ENCODE data around the gene B4GALT3. TPM values are rescaled to one million over a fixed set of nuclear protein-coding genes. Genes with fewer than 3 reads are reported as not detected.
A peak's percentile ranks its signal among the peaks of the same experiment; 100 is the strongest.

Gene B4GALT3
- total RNA-seq, 2 donors from 2014 or later = 55.9 to 56.5 TPM

DNA sequence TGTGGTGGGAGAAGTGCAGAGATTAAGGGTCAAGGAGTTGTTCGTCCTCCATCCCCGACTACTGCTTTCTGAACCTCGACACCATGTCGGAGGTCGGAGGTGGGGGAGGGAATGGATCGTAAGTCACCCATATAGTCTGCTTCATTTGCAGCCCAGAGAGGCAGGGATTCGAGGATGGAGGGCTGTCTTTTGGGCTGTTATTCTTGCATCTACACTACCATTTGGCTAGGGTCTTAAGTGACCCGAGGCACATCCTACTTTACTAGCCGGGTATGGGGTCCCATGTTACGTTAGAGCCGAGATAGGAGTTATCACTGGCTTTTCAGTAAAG is 17.4 kb downstream of the B4GALT3 start:
- Mint-ChIP-seq H3K9me3 (no peaks in the 10 kb centered on the region), H3K4me1 (ENCODE audit: low read depth) (peaks cover 68% of the 10 kb centered on the region), H3K27me3 (ENCODE audit: low read depth) (no peaks in the 10 kb centered on the region), H3K36me3 (ENCODE audit: insufficient read depth in 2 of 2) (peaks cover 2 to 15% of the 10 kb centered on the region in 2 donors), H3K27ac (peak overlapping the region; percentile 72), H3K4me3 (peak overlapping the region; percentile 79 to 82)
- DNase-seq (no peak), ATAC-seq (replicated peaks in 1 of 2) (no peak)

DNA sequence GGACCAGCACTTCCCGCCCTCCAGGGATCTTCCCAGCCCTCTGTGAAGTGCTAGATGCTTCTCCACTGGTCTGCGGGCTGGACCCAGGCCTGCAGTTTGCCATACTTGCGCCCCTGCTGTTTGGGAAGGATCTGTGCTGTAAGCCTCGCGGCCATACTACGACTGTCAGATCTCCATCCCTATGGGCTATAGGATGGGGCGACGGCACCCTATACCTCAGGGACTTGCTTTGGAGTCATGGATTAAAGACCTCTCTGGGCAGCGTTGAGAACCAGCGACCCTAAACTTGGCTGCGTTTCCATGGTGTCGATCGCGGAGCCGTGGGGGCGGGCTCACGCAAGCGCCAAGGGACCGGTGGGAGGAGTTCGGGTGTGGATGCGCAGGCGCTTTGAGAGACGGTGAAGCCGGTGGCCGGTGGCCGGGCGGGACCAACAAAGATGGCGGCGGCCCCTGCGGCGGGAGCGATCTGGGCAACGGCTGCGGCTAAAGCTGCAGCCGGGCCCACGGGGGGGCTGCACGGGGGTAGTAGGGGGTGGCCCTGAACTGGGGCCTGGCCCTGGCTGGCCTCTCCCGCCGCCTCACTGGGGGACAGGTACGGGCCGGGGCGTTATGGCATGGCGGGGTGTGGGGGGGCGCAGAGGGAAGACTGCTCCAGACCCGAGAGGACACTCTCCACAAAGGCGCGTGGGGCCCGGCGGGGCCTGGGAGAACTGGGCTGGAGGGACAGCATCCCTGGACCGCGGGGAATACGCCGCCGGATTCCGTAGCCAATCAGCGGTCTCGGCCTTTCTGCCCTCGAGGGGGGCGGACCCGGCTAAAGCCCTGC is 18.0 kb downstream of the B4GALT3 start, which contains the start of gene USP21:
Gene USP21 (plus strand): TSS at position 414 of the 826 bp plus-strand sequence. CDS start 1,141 bp downstream, outside the sequence.
- H3K4me3 Mint-ChIP-seq = peak within 1 kb of the TSS; percentile 79 to 82
- H3K4me1 Mint-ChIP-seq (ENCODE audit: low read depth) = peaks cover 72% of the 10 kb centered on the region
- H3K27me3 Mint-ChIP-seq (ENCODE audit: low read depth) = no peaks in the 10 kb centered on the region
- peak; percentile 92 to 94 for ATAC-seq (replicated peaks in 1 of 2)
- peak; percentile 94 for DNase-seq
- no peaks in the 10 kb centered on the region for H3K9me3 Mint-ChIP-seq
- peak within 1 kb of the TSS; percentile 77 for H3K27ac Mint-ChIP-seq
- peaks cover 2 to 13% of the 10 kb centered on the region in 2 donors for H3K36me3 Mint-ChIP-seq (ENCODE audit: insufficient read depth in 2 of 2)

DNA sequence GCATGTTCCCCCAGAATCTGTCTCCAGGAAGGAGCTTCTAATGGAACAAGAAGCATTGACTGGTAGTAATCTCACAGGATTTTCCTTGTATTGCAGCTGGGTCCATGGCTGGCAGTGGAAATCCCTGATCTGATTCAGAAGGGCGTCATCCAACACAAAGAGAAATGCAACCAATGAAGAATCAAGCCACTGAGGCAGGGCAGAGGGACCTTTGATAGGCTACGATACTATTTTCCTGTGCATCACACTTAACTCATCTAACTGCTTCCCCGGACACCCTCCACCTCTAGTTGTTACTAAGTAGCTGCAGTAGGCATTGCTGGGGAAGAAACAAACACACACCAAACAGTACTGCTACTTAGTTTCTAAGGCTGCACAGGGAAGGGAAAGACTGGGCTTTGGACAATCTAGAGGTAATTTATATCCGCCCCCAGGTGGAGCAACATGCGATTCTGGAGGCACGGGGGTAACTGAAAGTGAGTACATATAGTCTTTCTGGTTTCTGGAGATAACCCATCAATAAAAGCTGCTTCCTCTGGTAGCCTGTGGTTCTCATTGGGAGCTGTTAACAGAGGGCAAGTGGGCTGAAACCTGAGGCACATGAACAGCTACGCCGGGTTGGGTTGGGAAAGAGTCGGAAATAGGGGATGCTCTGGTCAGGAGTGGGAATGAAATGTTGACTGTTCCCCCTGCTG is 18.8 kb downstream of the B4GALT3 start:
- Mint-ChIP-seq H3K27ac (no peak overlapping the region), H3K36me3 (ENCODE audit: insufficient read depth in 2 of 2) (peaks cover 6 to 11% of the 10 kb centered on the region in 2 donors), H3K27me3 (ENCODE audit: low read depth) (no peaks in the 10 kb centered on the region), H3K9me3 (no peaks in the 10 kb centered on the region), H3K4me3 (peak overlapping the region; percentile 79 to 82), H3K4me1 (ENCODE audit: low read depth) (peaks cover 69% of the 10 kb centered on the region)
- ATAC-seq (replicated peaks in 1 of 2) (no peak), DNase-seq (no peak)

DNA sequence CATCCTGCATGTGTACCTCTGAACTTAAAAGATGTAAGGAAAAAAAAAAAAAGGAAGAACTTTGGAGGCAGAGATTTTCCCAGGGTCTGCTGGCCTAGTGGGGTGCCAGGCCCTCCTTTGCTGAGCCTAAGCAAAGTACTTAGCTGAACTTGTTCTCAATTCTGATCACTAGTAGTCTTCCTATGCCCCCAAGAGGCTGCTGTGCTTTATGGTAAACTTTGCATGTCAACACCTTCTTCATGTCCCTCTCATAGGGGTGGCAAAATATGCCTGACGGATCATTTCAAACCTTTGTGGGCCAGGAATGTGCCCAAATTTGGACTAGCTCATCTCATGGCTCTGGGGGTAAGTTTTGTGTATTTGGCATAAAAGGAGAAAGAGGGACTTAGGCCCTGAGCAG is 19.4 kb downstream of the B4GALT3 start:
- H3K27me3 Mint-ChIP-seq (ENCODE audit: low read depth) = no peaks in the 10 kb centered on the region
- H3K4me3 Mint-ChIP-seq = peak overlapping the region in 1 of 2 donors; percentile 59
- DNase-seq = no peak
- no peaks in the 10 kb centered on the region for H3K9me3 Mint-ChIP-seq
- no peak for ATAC-seq (replicated peaks in 1 of 2)
- peaks cover 6 to 8% of the 10 kb centered on the region in 2 donors for H3K36me3 Mint-ChIP-seq (ENCODE audit: insufficient read depth in 2 of 2)
- peaks cover 68% of the 10 kb centered on the region for H3K4me1 Mint-ChIP-seq (ENCODE audit: low read depth)
- peak overlapping the region; percentile 20 for H3K27ac Mint-ChIP-seq

DNA sequence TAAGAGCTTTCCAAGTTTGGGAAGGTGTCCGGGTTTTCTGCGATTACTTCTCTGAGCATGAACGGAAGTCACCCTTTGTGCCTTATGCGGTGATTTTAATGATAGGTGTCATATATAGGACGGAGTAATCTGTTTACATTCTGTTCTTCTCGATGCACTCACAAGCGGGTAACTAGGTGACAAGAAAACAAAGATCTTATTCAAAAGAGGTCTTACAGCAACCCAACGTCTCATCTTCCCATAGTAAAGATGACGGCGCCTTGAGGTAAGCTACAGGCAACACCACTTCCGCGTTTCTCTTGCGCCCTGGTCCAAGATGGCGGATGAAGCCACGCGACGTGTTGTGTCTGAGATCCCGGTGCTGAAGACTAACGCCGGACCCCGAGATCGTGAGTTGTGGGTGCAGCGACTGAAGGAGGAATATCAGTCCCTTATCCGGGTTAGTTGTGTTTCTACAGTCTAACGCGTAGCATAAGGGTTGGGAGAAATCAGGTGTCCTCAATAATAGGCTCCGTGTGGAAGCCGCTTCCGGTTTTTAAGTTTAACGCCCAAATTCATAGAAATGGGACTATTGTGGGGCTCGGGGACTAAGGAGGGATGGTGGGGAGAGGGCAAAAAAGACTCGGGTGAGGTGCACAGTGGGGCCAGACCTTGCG is 23.5 kb downstream of the B4GALT3 start, which contains the start of gene UFC1:
Gene UFC1 (plus strand): TSS at position 297 of the 656 bp plus-strand sequence. CDS start 20 bp downstream, at position 317.
- Mint-ChIP-seq H3K4me3 (peak within 1 kb of the TSS; percentile 89 to 94), H3K27ac (peak within 1 kb of the TSS; percentile 99), H3K36me3 (ENCODE audit: insufficient read depth in 2 of 2) (peaks cover 5 to 6% of the 10 kb centered on the region in 2 donors), H3K9me3 (no peaks in the 10 kb centered on the region), H3K27me3 (ENCODE audit: low read depth) (no peaks in the 10 kb centered on the region), H3K4me1 (ENCODE audit: low read depth) (peaks cover 34% of the 10 kb centered on the region)
- DNase-seq (peak; percentile 82 to 89), ATAC-seq (replicated peaks in 1 of 2) (peak; percentile 94 to 96)

DNA sequence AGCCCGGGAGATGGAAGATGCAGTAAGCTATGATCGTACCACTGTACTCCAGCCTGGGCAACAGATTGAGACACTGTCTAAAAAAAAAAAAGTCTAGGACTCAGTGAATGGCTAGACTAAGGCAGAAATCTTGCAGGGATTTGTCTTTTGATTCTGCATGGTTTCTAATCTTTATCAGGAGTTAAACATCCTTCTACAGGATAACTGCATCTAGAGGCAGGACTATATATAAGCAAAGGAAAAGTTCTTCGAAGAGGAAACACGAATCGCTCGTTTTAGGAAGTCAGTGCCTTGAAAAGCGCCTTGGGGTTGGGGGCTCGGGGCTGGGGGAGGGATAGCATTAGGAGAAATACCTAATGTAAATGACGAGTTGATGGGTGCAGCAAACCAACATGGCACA is 24.1 kb downstream of the B4GALT3 start:
- Mint-ChIP-seq H3K27me3 (ENCODE audit: low read depth) (no peaks in the 10 kb centered on the region), H3K9me3 (no peaks in the 10 kb centered on the region), H3K4me1 (ENCODE audit: low read depth) (peaks cover 28% of the 10 kb centered on the region), H3K36me3 (ENCODE audit: insufficient read depth in 2 of 2) (peaks cover 5 to 6% of the 10 kb centered on the region in 2 donors), H3K4me3 (peak overlapping the region; percentile 89 to 94), H3K27ac (peak overlapping the region; percentile 94)
- ATAC-seq (replicated peaks in 1 of 2) = peak in 1 of 2 donors; percentile 1
- DNase-seq = no peak

DNA sequence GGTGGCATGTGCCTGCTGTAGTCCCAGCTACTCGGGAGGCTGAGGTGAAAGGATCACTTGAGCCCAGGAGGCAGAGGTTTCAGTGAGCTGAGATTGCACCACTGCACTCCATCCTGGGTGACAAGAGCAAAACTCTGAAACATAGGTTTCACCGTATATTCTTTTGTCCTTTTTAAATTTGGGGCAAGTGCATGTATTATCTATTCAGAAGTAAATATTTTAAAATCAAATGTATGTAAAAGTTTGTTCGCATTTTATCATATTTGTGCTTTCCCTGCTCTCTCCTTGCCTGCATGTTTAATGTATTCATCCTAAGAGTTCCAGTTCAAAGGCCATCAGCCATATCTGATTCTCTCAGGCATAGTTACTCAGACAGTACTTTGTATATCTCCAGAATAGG is 31.5 kb downstream of the B4GALT3 start:
- ATAC-seq (replicated peaks in 1 of 2) (no peak), DNase-seq (no peak)
- Mint-ChIP-seq H3K9me3 (no peaks in the 10 kb centered on the region), H3K4me1 (ENCODE audit: low read depth) (no peaks in the 10 kb centered on the region), H3K27ac (no peak overlapping the region), H3K4me3 (no peak overlapping the region), H3K36me3 (ENCODE audit: insufficient read depth in 2 of 2) (no peaks in the 10 kb centered on the region), H3K27me3 (ENCODE audit: low read depth) (no peaks in the 10 kb centered on the region)

DNA sequence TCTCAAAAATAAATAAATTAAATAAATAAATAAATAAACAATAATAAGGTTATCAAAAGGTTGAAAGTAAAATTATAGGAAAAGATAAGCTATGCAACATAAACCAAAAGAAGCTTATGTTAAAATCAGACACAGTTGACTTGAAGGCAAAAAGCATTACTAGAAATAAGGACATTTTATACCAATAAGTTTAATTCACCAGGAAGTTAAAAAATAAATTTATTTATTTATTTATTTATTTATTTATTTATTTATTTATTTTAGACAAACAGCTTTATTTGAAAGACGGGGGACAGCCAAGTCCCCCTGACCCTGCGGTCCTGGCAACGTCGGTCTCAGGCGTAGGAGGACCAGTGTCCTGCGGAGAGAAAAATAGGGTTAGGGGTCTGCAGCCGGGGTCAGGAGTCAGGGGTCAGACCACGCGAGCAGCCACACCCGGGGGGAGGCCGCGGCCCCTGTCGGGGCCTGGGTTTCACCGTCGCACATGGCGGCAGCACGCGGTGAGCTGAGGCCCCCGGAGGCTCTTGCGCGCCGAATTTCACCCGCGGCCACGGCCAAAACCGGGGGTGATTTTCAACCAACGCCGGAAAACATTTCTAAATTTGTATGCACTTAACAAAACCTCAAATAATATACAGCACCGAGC is 36.4 kb downstream of the B4GALT3 start:
- DNase-seq (no peak), ATAC-seq (replicated peaks in 1 of 2) (no peak)
- Mint-ChIP-seq H3K27ac (no peak overlapping the region), H3K4me1 (ENCODE audit: low read depth) (no peaks in the 10 kb centered on the region), H3K27me3 (ENCODE audit: low read depth) (no peaks in the 10 kb centered on the region), H3K4me3 (no peak overlapping the region), H3K9me3 (no peaks in the 10 kb centered on the region), H3K36me3 (ENCODE audit: insufficient read depth in 2 of 2) (no peaks in the 10 kb centered on the region)

DNA sequence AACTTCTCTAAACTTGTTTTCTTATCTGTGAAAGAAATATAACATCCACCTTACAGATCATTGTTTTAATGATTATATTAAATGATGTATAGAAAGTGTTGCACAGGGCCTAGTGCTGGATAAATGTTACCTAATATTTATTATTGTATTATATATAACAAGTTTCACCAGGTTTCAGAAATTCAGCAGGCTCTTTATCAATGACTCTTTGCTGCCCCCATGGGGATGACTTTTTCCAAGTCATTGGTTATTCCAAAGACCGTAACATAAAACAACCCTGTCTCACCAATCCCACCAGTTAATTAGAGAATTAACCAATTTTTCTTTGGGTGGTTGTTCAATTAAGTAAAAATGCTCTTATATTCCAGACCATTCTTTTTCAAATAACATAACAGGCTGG is 37.5 kb downstream of the B4GALT3 start:
- Mint-ChIP-seq H3K27ac (no peak overlapping the region), H3K9me3 (no peaks in the 10 kb centered on the region), H3K4me3 (no peak overlapping the region), H3K36me3 (ENCODE audit: insufficient read depth in 2 of 2) (peaks cover 0 to 1% of the 10 kb centered on the region in 2 donors), H3K4me1 (ENCODE audit: low read depth) (no peaks in the 10 kb centered on the region), H3K27me3 (ENCODE audit: low read depth) (no peaks in the 10 kb centered on the region)
- DNase-seq (peak in 1 of 2 donors; percentile 52), ATAC-seq (replicated peaks in 1 of 2) (no peak)

DNA sequence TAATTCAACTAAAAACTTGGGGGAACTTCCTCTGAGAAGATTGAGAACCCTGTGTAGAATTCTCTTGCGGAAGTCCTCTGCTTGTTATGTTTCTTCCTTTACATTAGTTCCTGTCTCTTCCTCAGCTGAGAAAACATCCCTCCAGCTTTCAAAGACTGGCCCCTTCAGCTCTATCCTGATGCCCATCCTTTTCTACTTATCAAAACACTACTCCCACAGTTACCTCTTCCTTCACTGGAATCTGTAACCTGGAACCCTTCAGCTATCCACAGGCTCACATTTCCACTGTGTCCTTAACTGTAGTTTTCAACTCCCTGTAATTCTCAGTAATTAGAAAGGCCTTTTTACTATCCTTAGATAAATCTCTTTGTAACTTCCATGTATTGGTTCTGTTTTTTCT is 38.9 kb downstream of the B4GALT3 start:
- no peaks in the 10 kb centered on the region for H3K4me1 Mint-ChIP-seq (ENCODE audit: low read depth)
- ATAC-seq (replicated peaks in 1 of 2) (no peak), DNase-seq (no peak)
- no peak overlapping the region for H3K4me3 Mint-ChIP-seq
- H3K36me3 Mint-ChIP-seq (ENCODE audit: insufficient read depth in 2 of 2) = peaks cover 0 to 1% of the 10 kb centered on the region in 2 donors
- H3K27me3 Mint-ChIP-seq (ENCODE audit: low read depth) = no peaks in the 10 kb centered on the region
- H3K27ac Mint-ChIP-seq = peak overlapping the region; percentile 7
- H3K9me3 Mint-ChIP-seq = no peaks in the 10 kb centered on the region

DNA sequence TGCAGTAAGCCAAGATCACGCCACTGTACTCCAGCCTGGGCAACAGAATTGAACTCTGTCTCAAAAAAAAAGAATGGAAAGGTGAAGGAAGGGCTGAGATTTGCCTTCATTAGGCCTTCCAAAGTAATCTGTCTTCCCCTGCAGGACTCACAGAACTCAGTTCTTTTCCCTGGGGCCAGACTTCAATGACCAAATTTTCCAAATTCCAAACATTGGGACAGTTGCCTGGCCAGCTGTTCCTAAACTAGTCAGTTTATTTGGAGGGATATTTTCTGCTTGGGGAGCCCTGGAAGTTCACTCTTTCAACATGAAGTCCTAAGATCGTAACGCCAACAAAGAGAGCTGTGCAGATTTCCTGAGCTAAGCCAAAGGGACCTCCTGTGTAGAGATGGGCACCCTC is 39.4 kb downstream of the B4GALT3 start:
- ATAC-seq (replicated peaks in 1 of 2) = no peak
- Mint-ChIP-seq H3K27ac (no peak overlapping the region), H3K4me1 (ENCODE audit: low read depth) (no peaks in the 10 kb centered on the region), H3K4me3 (no peak overlapping the region), H3K9me3 (no peaks in the 10 kb centered on the region), H3K27me3 (ENCODE audit: low read depth) (no peaks in the 10 kb centered on the region), H3K36me3 (ENCODE audit: insufficient read depth in 2 of 2) (peaks cover 0 to 1% of the 10 kb centered on the region in 2 donors)
- no peak for DNase-seq

DNA sequence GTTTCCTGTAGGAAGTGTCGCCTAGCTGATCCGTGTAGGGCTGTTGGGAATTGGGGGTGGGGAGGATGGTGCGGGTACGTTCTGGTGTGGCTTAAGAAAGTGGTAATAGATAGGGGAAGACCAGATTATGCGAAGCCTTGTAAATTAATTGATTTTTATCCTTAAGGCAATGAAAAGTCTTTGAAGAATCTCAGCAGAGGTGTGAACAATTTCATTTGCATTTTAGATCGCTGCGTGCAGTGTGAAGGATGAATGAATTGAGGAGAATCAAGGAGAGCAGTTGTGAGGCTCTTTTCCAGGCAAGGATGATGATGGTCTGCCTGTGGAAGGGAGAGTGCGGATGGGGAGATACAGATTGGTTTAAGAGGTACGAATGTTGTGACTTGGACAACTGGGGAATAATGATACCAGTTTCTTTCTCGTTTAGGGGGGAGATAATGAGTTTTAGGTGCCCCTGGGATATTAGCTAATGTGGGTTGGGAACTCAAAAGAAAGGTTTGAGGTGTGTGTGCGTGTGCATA is 44.0 kb downstream of the B4GALT3 start:
- H3K27me3 Mint-ChIP-seq (ENCODE audit: low read depth) = no peaks in the 10 kb centered on the region
- peaks cover 2 to 11% of the 10 kb centered on the region in 2 donors for H3K36me3 Mint-ChIP-seq (ENCODE audit: insufficient read depth in 2 of 2)
- DNase-seq (no peak), ATAC-seq (replicated peaks in 1 of 2) (peak in 1 of 2 donors; percentile 0)
- no peak overlapping the region for H3K27ac Mint-ChIP-seq
- H3K4me3 Mint-ChIP-seq = no peak overlapping the region
- no peaks in the 10 kb centered on the region for H3K9me3 Mint-ChIP-seq
- peaks cover 34% of the 10 kb centered on the region for H3K4me1 Mint-ChIP-seq (ENCODE audit: low read depth)
